Activated CD8-positive, alpha-beta memory T cell treated with anti-CD3 and anti-CD28 coated beads, Interleukin-2, amount 50 U/mL, for 24 hours (primary cell): ENCODE data around the gene ZNF14.
"Not testable (repeated sequence)": the region's sequence is repeated elsewhere in the genome, so short reads cannot be mapped to it uniquely, and the experiment has no call there.

Experiments
- DNase-seq: peaks from one replicate; pipeline ENCODE4 v3.0.0-alpha.2; 2020; ENCODE audit errors: extremely low read depth

ZNF14 gene

DNA sequence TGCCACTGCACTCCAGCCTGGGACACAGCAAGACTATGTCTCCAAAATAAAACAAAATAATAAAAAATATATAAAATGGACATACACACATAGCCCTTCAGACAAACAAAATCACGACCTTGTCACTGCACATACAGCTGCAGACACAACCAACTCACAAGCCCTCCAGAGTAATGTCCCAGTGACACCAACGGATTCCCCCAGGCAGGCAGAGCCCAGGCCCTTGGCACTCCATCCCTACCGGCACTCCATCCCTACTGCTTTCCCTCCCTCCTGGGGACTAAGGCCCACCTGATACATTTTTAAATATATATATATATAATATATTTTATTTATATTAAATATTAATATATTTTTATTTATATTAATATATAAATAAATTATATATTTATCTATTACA is 45.8 kb downstream of the ZNF14 start:
- DNase-seq = no peak

DNA sequence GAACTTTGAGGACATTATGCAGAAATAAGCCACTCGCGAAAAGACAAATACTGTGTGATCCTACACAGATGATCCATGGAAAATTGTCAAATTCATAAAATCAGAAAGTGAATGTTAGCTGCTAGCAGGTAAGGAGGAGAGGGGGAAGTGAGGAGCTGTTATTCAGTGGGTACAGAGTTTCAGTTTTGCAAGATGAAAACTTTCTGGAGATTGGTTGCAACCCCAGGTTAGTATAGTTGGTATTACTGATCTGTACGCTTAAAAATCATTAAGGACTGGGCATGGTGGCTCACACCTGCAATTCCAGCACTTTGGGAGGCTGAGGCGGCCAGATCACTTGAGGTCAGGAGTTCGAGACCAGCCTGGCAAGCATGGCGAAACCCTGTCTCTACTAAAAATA is 46.3 kb downstream of the ZNF14 start:
- DNase-seq = no peak

DNA sequence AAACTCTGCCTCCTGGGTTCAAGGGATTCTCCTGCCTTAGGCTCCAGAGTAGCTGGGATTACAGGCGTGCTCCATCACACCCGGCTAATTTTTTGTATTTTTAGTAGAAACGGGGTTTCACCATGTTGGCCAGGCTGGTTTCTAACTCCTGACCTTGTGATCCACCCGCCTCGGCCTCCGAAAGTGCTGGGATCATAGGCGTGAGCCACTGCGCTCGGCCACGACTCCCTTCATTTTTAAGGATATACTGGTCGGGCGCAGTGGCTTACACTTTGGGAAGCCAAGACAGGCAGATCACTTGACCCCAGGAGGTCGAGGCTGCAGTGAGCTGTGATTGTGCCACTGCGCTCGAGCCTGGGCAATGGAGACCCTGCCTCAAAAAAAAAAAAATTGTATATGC is 46.8 kb downstream of the ZNF14 start:
- DNase-seq = not testable (repeated sequence)

DNA sequence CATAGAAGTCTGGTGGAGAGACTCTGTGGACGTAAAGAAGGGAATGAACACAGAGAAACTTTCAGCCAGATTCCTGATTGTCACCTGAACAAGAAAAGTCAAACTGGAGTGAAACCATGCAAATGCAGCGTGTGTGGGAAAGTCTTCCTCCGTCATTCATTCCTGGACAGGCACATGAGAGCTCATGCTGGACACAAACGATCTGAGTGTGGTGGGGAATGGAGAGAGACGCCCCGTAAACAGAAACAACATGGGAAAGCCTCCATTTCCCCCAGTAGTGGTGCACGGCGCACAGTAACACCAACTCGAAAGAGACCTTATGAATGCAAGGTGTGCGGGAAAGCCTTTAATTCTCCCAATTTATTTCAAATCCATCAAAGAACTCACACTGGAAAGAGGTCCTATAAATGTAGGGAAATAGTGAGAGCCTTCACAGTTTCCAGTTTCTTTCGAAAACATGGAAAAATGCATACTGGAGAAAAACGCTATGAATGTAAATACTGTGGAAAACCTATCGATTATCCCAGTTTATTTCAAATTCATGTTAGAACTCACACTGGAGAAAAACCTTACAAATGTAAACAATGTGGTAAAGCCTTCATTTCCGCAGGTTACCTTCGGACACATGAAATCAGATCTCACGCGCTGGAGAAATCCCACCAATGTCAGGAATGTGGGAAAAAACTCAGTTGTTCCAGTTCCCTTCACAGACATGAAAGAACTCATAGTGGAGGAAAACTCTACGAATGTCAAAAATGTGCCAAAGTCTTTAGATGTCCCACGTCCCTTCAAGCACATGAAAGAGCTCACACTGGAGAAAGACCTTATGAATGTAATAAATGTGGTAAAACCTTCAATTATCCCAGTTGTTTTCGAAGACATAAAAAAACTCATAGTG is 53.5 kb downstream of the ZNF14 start:
- no peak for DNase-seq

DNA sequence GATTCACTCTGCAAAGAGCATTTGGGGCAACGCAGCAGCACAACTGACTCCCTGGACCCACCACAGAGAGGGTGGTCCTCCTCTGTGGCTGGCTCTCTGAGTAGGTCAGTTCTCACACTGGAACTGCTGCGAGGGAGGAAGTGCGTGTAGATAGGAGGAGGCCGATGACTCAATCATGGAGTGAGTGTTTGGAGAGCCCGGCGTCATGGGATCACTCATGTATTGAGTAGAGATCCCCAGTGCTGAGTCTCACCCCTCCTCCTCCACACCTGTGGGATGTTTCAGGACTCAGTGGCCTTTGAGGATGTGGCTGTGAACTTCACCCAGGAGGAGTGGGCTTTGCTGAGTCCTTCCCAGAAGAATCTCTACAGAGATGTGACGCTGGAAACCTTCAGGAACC is 55.3 kb downstream of the ZNF14 start:
- DNase-seq = no peak

DNA sequence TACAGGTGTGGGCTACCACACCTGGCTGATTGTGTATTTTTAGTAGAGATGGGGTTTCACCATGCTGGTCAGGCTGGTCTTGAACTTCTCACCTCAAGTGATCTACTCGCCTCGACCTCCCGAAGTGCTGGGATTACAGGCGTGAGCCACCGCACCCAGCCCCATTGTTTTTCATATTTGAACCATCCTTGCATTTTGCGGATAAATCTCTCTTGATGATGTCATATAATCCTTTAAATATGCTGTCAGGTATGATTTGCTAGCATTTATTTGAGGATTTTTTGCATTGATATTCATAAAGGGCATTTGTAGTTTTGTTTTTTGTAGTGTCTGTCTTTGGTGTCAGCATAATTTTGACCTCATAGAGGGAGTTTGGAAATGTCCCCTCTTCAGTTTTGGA is 58.6 kb downstream of the ZNF14 start:
- no peak for DNase-seq

DNA sequence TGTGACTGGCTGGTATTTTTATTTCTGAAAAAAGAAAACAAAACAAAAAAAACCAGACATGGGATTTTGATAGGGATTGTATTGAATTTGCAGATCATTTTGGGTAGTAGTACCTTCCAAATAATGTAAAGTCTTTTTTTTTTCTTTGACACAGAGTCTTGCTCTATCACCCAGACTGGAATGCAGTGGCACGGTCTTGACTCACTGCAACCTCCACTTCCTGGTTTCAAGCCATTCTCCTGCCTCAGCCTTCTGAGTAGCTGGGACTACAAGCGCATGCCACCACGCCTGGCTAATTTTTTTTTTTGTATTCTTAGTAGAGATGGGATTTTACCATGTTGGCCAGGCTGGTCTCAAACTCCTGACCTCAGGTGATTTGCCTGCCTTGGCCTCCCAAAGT is 60.1 kb downstream of the ZNF14 start:
- DNase-seq = no peak

DNA sequence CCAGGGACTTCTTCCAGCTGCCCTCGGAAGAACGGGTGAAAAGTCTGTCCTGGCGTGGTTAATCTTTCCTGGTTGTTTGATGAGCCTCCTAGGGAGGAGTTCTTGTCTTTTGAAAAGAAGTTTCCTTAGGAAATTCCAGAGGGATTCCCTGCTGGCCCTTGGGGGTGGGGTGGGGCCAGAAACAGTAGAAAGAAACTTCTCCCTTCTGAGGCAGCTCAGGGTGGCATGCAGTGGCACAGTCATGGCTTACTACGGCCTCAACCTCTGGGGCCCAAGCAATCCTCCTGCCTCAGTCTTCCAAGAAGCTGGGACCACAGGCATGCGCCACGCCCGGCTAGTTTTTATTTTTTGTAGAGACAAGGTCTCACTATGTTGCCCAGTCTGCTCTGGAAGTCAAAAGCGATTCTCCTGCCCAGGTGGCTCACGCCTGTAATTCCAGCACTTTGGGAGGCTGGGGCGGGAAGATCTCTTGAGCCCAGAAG is 62.8 kb downstream of the ZNF14 start:
- no peak for DNase-seq

DNA sequence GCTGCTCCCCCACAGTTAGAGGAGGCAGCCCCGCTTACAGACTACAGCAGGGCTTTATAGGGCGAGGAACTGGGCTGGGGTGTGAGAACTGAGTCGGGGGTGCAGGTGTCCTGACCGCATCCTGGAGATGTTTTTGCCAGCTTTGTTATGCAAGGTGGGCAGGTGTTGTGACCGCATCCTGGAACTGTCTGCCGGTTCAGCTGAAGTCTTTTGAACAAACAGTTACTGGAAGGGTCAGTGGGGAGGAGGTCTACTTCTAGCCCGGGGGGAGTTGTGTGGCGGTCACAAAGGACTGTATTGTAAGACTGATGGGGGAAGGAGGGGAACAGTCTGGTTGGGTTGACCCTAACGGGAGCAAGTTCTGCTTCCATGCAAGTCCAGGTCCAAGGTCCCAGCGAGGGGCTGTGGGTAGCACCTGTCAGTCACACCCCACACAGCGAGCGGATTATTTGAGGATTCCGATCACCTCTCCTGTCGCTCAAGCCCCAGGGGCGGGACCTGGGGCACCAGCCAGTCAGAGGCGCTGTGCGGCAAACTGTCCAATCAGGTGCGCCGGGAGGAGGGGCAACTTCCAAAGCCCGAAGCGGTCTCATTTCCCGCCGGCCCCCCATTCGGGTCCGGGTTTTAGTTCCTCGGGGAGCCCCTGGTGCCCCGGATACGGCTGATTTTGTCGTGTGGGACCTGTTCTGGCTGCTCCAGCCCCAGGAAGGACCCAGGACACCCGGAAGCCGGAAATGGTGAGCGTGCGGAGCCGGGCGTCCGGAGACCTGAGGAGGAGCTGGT is 64.5 kb downstream of the ZNF14 start, which contains the start of gene ZNF101:
ZNF101 (plus strand) TSS at position 610 of the 783 bp plus-strand sequence; CDS start at position 735, 125 bp downstream.
- peak; percentile 88 for DNase-seq

DNA sequence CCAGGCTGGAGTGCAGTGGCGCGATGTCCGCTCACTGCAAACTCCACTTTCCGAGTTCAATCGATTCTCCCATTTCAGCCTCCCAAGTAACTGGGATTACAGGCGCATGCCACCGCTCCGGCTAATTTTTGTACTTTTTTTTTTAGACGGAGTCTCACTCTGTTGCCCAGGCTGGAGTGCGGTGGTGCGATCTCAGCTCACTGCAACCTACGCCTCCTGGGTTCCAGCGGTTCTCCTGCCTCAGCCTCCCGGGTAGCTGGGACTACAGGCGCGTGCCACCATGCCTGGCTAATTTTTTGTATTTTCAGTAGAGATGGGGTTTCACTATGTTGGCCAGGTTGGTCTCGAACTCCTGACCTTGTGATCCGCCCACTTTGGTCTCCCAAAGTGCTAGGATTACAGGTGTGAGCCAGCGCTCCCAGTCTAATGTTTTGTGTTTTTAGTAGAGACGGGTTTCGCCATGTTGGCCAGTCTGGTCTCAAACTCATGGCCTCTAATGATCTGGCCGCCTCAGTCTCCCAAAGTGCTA is 67.4 kb downstream of the ZNF14 start:
- DNase-seq = not testable (repeated sequence)

DNA sequence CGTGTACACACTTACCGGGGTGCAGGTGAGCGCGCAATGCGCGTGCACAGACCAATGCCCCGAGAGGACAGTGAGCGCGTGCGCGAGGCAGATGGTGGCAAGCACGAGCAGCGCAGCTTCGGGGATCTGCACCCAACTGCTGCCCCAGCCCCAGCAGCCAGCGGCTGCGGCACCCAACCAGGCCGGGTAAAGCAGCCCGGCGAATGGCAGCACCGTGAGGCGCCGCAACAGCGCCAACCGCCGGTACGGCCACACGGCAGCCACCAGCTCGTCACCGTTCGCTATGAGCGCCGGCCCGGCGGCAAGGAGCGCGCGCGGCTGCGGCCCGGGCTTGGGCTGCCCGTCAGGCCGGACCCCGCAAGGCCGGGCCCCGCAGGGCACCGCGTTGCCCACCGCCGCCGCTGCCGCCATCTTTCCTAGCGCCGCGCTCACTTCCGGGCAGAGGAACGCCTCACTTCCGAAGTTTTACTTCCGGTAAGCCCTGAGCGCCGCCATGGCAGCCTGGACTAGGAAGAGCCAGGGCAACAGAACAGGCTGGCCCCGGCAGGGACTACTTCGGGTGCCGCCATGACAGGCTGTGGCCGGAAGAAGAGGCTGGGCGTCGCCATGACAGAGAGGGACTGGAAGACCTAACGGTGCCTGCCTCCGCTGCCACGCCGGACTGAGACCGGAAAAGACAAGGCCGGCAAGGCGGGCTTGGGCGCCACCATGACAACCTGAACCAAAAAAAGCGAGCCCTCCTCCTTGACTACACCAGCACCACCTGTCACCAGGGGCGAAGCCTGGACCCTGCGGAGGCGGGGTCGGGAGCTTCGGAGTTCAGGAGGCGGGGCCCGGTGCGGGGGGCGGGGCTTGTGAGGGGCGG is 69.4 kb downstream of the ZNF14 start, which contains the start of gene ATP13A1:
ATP13A1 (minus strand) TSS at position 421 of the 865 bp plus-strand sequence; CDS start at position 411, 10 bp downstream.
- DNase-seq = peak; percentile 89

DNA sequence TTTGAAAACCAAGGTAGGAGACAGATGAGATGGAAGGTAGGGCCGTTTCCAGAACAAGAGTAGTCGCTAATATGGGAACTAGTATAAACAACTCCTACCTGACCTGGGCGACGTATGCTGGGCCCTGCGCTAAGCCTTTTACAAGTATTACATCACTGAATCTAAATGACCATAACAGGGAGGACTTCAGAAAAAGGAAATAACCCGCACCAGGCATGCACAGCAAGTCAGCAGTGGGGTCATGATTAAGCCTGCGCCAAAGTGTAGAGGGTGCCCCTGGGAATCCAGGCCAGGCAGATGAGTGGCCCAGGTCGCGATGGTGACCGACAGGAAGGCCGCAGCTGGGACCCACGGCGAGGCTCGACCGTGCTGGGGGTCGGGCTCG is 70.0 kb downstream of the ZNF14 start:
- no peak for DNase-seq

DNA sequence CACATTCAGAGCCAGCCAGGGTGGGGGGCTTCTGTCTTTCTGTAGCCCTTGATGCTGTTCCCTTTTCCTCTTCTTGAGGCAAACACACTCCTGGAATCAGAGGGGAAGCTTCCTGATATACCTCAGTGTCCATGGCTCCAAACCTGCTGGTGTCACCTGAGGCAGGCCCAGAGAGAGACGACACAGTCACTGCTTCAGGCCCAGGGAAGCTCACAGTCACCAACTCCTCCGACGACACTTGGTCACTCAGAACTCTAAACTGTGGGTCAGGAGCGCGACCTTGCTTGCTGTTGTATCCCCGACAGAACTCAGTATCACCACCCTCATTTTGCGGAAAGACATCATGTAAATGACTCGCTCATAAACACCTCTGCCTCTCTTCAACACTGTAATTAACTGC is 70.6 kb downstream of the ZNF14 start:
- no peak for DNase-seq

DNA sequence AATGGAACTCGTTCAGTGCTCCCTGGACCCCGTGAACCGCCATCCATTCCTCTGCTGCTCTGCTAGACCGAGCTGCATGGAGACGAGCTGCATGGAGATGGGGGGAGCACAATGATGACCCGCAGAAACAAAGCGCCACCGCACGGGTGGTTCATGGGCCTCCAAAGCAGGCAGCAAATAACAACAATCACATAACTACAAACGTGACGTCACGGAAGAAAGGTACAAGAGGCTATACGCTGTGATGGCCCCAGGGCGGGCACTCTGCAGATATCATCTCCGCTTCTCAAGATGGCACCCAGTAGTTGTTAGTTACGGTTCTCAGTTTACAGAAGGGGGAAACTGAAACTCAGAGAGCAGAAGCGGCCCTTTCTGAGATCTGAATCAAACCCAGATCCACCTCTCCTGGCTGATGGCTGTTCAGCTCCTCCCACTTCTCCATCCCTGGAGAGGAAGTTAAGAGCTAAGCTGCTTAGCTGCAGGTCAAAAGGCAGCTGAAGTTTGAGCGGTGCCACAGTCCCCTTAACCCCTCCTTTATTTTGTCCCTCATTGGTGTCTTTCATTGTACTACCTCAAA is 71.1 kb downstream of the ZNF14 start:
- no peak for DNase-seq

DNA sequence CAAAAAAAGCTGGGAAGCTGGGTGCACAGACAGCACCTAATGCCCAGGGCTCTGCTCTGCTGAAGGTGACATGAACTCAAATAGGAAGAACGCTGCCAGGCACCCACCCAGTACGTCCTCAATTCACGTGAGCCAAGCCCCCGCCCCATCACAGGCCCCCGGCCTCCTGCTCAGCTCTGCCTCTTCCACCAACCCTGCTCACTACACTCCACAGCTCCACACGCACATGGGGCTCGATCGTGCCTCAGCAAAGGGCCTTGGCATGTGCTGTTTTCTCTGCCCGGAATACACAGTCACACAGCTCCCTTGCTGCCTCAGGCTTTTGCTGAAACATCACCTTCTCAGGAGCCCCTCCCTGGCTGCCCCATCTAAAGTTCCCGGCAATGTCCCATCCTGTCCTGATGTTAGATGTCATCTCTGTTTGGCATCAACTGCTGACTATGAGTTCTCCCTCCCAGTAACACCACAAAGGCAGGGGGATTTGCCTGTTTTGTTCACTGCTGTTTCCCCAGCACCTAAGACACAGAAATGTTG is 71.7 kb downstream of the ZNF14 start:
- no peak for DNase-seq
